ENCODE data around the gene TANK. TPM values are rescaled to one million over a fixed set of nuclear protein-coding genes. Genes with fewer than 3 reads are reported as not detected.
A peak's percentile ranks its signal among the peaks of the same experiment; 100 is the strongest.

Gene TANK
- total and polyA plus RNA-seq, 2 of the 8 experiments (the other 6 are each of a cell fraction or from before 2014, with no cell fraction given) = 7.0 to 26.1 TPM

- H2BK20ac ChIP-seq (ENCODE audit: low read length) = no peak overlapping the region
- no peak overlapping the region for H3K18ac ChIP-seq (ENCODE audit: extremely low read depth, low read length)
- H4K8ac ChIP-seq (ENCODE audit: extremely low read depth, insufficient read depth, low read length) = no peak overlapping the region
- H2BK5ac ChIP-seq (ENCODE audit: low read depth, low read length) = no peak overlapping the region
- H2BK15ac ChIP-seq (ENCODE audit: low read length) = no peak overlapping the region
- peak overlapping the region; percentile 93 for H2AFZ ChIP-seq (ENCODE audit: low read length)
- H3K4me2 ChIP-seq (ENCODE audit: insufficient read depth in 1 of 2, low read depth in 2 of 2, low read length in 2 of 2) = no peak overlapping the region
- no peaks in the 10 kb centered on the region for H3K27me3 ChIP-seq (replicated peaks in 1 of 4; ENCODE audit: control insufficient read depth in 3 of 4, extremely low read depth in 1 of 4, insufficient read depth in 3 of 4, low read length in 3 of 4)
- FAIRE-seq (no peak), DNase-seq (ENCODE audit: low read depth in 1 of 2, low spot score in 2 of 2) (no peak)
- no peaks in the 10 kb centered on the region for H3K79me2 ChIP-seq (ENCODE audit: control insufficient read depth in 1 of 2, insufficient read depth in 2 of 2, low read length in 2 of 2)
- H3K27ac ChIP-seq (ENCODE audit: low read depth, low read length) = no peak overlapping the region
- no peak overlapping the region for H3K9ac ChIP-seq (replicated peaks in 1 of 4; ENCODE audit: extremely low read depth in 1 of 4, low read depth in 3 of 4, low read length in 3 of 4)
- no peak overlapping the region for H2AK5ac ChIP-seq (ENCODE audit: low read depth, low read length)
- H3K36me3 ChIP-seq (ENCODE audit: control insufficient read depth in 2 of 4, insufficient read depth in 4 of 4, low read length in 3 of 4) = no peaks in the 10 kb centered on the region
- no peak overlapping the region for H4K91ac ChIP-seq (replicated peaks; ENCODE audit: insufficient read length, low read length)
- H3K9me3 ChIP-seq (ENCODE audit: insufficient read depth in 2 of 2, low read depth in 1 of 2, low read length in 1 of 2) = no peaks in the 10 kb centered on the region
- no peak overlapping the region for H3K56ac ChIP-seq (replicated peaks; ENCODE audit: insufficient read length, low read depth, low read length)
- H3K4me1 ChIP-seq (replicated peaks in 1 of 4; ENCODE audit: control insufficient read depth in 3 of 4, insufficient read depth in 4 of 4, low read length in 3 of 4) = peaks cover 0 to 7% (median 4%) of the 10 kb centered on the region in 4 experiments; a peak in 4 of 7 replicates
- H4K20me1 ChIP-seq (replicated peaks in 1 of 2; ENCODE audit: control insufficient read depth in 1 of 2, insufficient read depth in 2 of 2, low read length in 2 of 2) = no peaks in the 10 kb centered on the region
- H3K4ac ChIP-seq (replicated peaks; ENCODE audit: insufficient read length, low read depth, low read length) = no peak overlapping the region
- no peak overlapping the region for H3K4me3 ChIP-seq (ENCODE audit: extremely low read depth in 1 of 4, insufficient read depth in 2 of 4, low read depth in 3 of 4, low read length in 4 of 4)
- ChIA-PET POLR2A (ENCODE audit: partially characterized antibody) (no interaction called here), CTCF (ENCODE audit: partially characterized antibody) (interaction anchor here (1.1 to 1.4 kb wide), 2 partner anchors 71 to 139 kb away, joined by 3 to 4 read pairs; no protein-coding TSS in a partner anchor)
- no peak overlapping the region for H3K14ac ChIP-seq (ENCODE audit: insufficient read length)
- H2BK120ac ChIP-seq (replicated peaks; ENCODE audit: low read depth, low read length) = no peak overlapping the region
- WGBS, 2 experiments (ENCODE audit: extremely low coverage in 1 of 2, insufficient coverage in 1 of 2, insufficient read length in 1 of 2, insufficient replicate concordance in 2 of 2, low coverage in 1 of 2, low lambda C conversion rate in 2 of 2, missing lambda C conversion rate in 1 of 2) = 76% methylated on average over 9 of the region's 9 CpGs; no CpG with 5 or more reads in 1 of the 2 experiments
- H3K23ac ChIP-seq (ENCODE audit: insufficient read length) = no peak overlapping the region
- no peaks in the 10 kb centered on the region for H3K23me2 ChIP-seq (ENCODE audit: low read depth, low read length)
- H4K5ac ChIP-seq (ENCODE audit: insufficient read length, low read depth, low read length) = no peak overlapping the region
- H3K79me1 ChIP-seq (ENCODE audit: low read depth, low read length) = no peaks in the 10 kb centered on the region
- H2BK12ac ChIP-seq (ENCODE audit: low read depth, low read length) = no peak overlapping the region
- TF ChIP-seq E2F6 (IDR thresholded peaks at IDR 0.05) (no peak), NANOG (IDR thresholded peaks at IDR 0.05; ENCODE audit: insufficient read depth, low read depth, low read length, poor library complexity, severe bottlenecking) (no peak), RFX5 (IDR thresholded peaks at IDR 0.05; ENCODE audit: borderline replicate concordance, low read depth, low read length) (no peak), SIX5 (IDR thresholded peaks at IDR 0.05; ENCODE audit: low read depth, low read length) (no peak), SP2 (IDR thresholded peaks at IDR 0.05; ENCODE audit: low read length) (no peak)
These were observed 25.4 kb upstream of the TANK start for GRCh38 chr2:161134547-161135518.

Measured in H1 (cell line).